Neural progenitor cell (in vitro differentiated cells): Measurements from ENCODE around the gene RPTOR. TPM values are rescaled to one million over a fixed set of nuclear protein-coding genes. Genes with fewer than 3 reads are reported as not detected.

Experiments used
- DNase-seq: peaks from one replicate; pipeline ENCODE4 v3.0.0-alpha.2; 2016; ENCODE audit warnings: low spot score
- H2AFZ ChIP-seq: fragments of 200-600 bp; sonication (generic); replicated peaks from 2 replicates; pipeline ENCODE4 v1.6.1; 2016; ENCODE audit warnings: antibody characterized with exemption
- H3F3A ChIP-seq: fragments of 200-600 bp; sonication (generic); 2 replicates; pipeline ENCODE4 v1.6.1; 2016; ENCODE audit warnings: antibody characterized with exemption, low read depth
- H3K27ac ChIP-seq: fragments of 200-600 bp; sonication (generic); 2 replicates; pipeline ENCODE4 v1.5.1; 2016; ENCODE audit warnings: mild to moderate bottlenecking
- H3K27me3 ChIP-seq: fragments of 200-600 bp; sonication (generic); 2 replicates; pipeline ENCODE4 v1.6.1; 2016; ENCODE audit warnings: mild to moderate bottlenecking, moderate library complexity
- H3K36me3 ChIP-seq: fragments of 200-600 bp; sonication (generic); 2 replicates; pipeline ENCODE4 v1.5.1; 2016
- H3K4me1 ChIP-seq: fragments of 200-600 bp; sonication (generic); 2 replicates; pipeline ENCODE4 v1.6.1; 2016; ENCODE audit warnings: mixed run types
- H3K4me2 ChIP-seq: fragments of 200-600 bp; sonication (generic); 2 replicates; pipeline ENCODE4 v1.6.1; 2016
- H3K4me3 ChIP-seq: fragments of 200-600 bp; sonication (generic); 2 replicates; pipeline ENCODE4 v1.5.1; 2016
- H3K79me2 ChIP-seq: fragments of 200-600 bp; sonication (generic); 2 replicates; pipeline ENCODE4 v1.6.1; 2016; ENCODE audit warnings: low read depth
- H3K9ac ChIP-seq: fragments of 200-600 bp; sonication (generic); 2 replicates; pipeline ENCODE4 v1.6.1; 2016
- H3K9me3 ChIP-seq: fragments of 200-600 bp; sonication (generic); 2 replicates; pipeline ENCODE4 v1.5.1; 2016; ENCODE audit warnings: low read depth
- H4K20me1 ChIP-seq: fragments of 200-600 bp; sonication (generic); 2 replicates; pipeline ENCODE4 v1.6.1; 2016; ENCODE audit warnings: low read depth
- H3K27ac Mint-ChIP-seq: 3 replicates; pipeline ENCODE4 v1.8.0; 2021; ENCODE audit warnings: mixed read lengths
- H3K27me3 Mint-ChIP-seq: 2 replicates; pipeline ENCODE4 v1.8.0; 2022; ENCODE audit warnings: low read depth, mild to moderate bottlenecking, inconsistent platforms, moderate library complexity, mixed read lengths; ENCODE audit not compliant: insufficient read depth
- H3K36me3 Mint-ChIP-seq: 3 replicates; pipeline ENCODE4 v1.8.0; 2021; ENCODE audit warnings: mixed read lengths
- H3K4me1 Mint-ChIP-seq: 3 replicates; pipeline ENCODE4 v1.8.0; 2021; ENCODE audit warnings: mixed read lengths
- H3K4me3 Mint-ChIP-seq: 3 replicates; pipeline ENCODE4 v1.8.0; 2021; ENCODE audit warnings: mild to moderate bottlenecking, moderate library complexity, mixed read lengths
- H3K9me3 Mint-ChIP-seq: 3 replicates; pipeline ENCODE4 v1.8.0; 2020; ENCODE audit warnings: mixed read lengths
- CTCF ChIP-seq: fragments of 200-600 bp; sonication (generic); IDR thresholded peaks from 2 replicates; pipeline ENCODE4 v1.5.1; 2017; ENCODE audit warnings: antibody characterized with exemption, mild to moderate bottlenecking
- EZH2 ChIP-seq: fragments of 200-600 bp; sonication (generic); IDR thresholded peaks from 2 replicates; pipeline ENCODE4 v1.6.1; 2017; ENCODE audit warnings: antibody characterized with exemption, mild to moderate bottlenecking, moderate library complexity
- EZH2phosphoT487 ChIP-seq: fragments of 200-600 bp; sonication (generic); IDR thresholded peaks from 2 replicates; pipeline ENCODE4 v1.6.1; 2017; ENCODE audit warnings: antibody characterized with exemption
- total RNA-seq: library from RNA; depleted of rRNA; stranded (reverse); fragments of >200 nt; gene quantifications from 2 replicates; pipeline ENCODE4 v1.2.3, GENCODE V29; 2015; ENCODE audit warnings: low replicate concordance

Gene RPTOR
- total RNA-seq, 1 donor from 2014 or later = 7.4 TPM

GRCh38 chr17:80962356-80963329 is 418.0 kb downstream of the RPTOR start:
- H3K4me3 ChIP-seq = no peak overlapping the region
- no peak for DNase-seq
- Mint-ChIP-seq H3K27me3 (peaks cover 2% of the 10 kb centered on the region), H3K4me1 (peaks cover 14% of the 10 kb centered on the region), H3K9me3 (no peaks in the 10 kb centered on the region), H3K27ac (peak overlapping the region; percentile 69), H3K4me3 (no peak overlapping the region), H3K36me3 (peaks cover 4% of the 10 kb centered on the region)
- no peak overlapping the region for H2AFZ ChIP-seq
- H3K4me1 ChIP-seq = peaks cover 17% of the 10 kb centered on the region
- H3K9ac ChIP-seq = no peak overlapping the region
- TF ChIP-seq CTCF (no peak), EZH2 (no peak), EZH2phosphoT487 (no peak)
- H3K79me2 ChIP-seq = no peaks in the 10 kb centered on the region
- no peak overlapping the region for H3K4me2 ChIP-seq
- no peaks in the 10 kb centered on the region for H4K20me1 ChIP-seq
- no peaks in the 10 kb centered on the region for H3F3A ChIP-seq
- no peaks in the 10 kb centered on the region for H3K9me3 ChIP-seq
- H3K27me3 ChIP-seq = no peaks in the 10 kb centered on the region
- H3K36me3 ChIP-seq = no peaks in the 10 kb centered on the region
- H3K27ac ChIP-seq = no peak overlapping the region

DNA sequence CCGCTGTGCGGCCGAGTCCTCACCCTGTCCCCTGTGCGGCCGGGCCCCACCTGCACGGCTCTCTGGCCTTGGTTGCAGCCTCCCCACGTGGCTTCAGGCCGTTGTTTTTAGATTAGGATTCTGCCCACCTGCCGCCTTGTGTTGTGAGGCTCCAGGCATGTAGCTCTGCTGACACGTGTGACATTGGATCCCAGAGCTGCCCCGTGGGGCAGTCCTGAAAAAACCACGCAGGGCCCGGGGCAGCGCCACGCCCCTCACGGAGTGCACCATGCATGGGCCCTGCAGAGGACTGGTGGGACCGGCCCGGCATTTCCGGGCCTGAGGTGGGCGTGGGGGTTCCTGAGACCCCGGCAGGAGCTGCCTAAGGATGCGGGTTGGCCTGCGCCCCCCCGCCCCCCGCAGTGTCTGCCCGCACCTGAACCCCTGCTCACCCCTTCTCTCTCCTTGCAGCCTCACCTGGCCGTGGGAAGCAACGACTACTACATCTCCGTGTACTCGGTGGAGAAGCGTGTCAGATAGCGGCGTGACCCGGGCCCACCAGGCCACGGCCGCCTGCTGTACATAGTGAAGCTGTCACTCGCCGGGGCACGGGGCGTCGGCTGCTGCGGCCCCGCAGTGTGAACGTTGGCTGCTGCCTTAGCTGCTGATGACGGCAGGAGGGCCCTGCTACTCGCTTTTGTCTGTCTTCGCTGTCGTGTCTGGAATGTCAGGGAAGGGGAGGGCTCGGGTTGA is 419.3 kb downstream of the RPTOR start:
- H3K4me3 ChIP-seq = no peak overlapping the region
- no peak overlapping the region for H3K9ac ChIP-seq
- no peak overlapping the region for H3K4me3 Mint-ChIP-seq

DNA sequence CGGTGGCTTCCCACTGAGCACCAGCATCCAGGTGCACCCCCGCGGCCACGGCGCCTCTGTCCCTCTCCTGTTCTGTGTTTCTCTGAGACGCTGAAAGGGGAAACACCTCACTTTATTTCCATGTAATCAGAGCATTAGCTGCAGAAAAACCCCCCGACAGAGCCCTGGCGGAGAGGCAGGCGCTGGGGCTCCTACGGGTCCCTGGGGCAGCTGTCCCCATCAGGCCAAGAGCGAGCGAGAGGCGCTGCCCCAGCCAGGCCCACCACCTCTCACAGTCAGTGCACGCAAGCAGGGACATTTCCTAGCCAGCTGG is 419.9 kb downstream of the RPTOR start:
- H3K4me2 ChIP-seq = peak overlapping the region; percentile 49
- peak overlapping the region; percentile 49 for H3K27ac ChIP-seq

More for the DNA sequence above, 419.3 kb downstream of the RPTOR start:
- Mint-ChIP-seq H3K9me3 (no peaks in the 10 kb centered on the region), H3K27me3 (peaks cover 2% of the 10 kb centered on the region), H3K4me1 (peaks cover 17% of the 10 kb centered on the region), H3K36me3 (peaks cover 4% of the 10 kb centered on the region), H3K27ac (no peak overlapping the region)
- Histone ChIP-seq H3K79me2 (no peaks in the 10 kb centered on the region), H3F3A (no peaks in the 10 kb centered on the region), H3K4me2 (peak overlapping the region; percentile 49), H2AFZ (no peak overlapping the region), H3K9me3 (no peaks in the 10 kb centered on the region), H3K27me3 (no peaks in the 10 kb centered on the region), H3K36me3 (no peaks in the 10 kb centered on the region), H3K4me1 (peaks cover 12% of the 10 kb centered on the region), H4K20me1 (no peaks in the 10 kb centered on the region), H3K27ac (no peak overlapping the region)
- TF ChIP-seq EZH2phosphoT487 = no peak
- no peak for TF ChIP-seq EZH2
- TF ChIP-seq CTCF = no peak
- peak; percentile 77 for DNase-seq

More for the DNA sequence above, 419.9 kb downstream of the RPTOR start:
- Mint-ChIP-seq H3K9me3 (no peaks in the 10 kb centered on the region), H3K4me1 (peaks cover 17% of the 10 kb centered on the region), H3K4me3 (no peak overlapping the region), H3K27ac (no peak overlapping the region), H3K27me3 (peaks cover 2% of the 10 kb centered on the region), H3K36me3 (peaks cover 4% of the 10 kb centered on the region)
- Histone ChIP-seq H3K4me3 (no peak overlapping the region), H3K9me3 (no peaks in the 10 kb centered on the region), H3K27me3 (no peaks in the 10 kb centered on the region), H3F3A (no peaks in the 10 kb centered on the region), H4K20me1 (no peaks in the 10 kb centered on the region), H2AFZ (no peak overlapping the region), H3K4me1 (peaks cover 12% of the 10 kb centered on the region), H3K36me3 (no peaks in the 10 kb centered on the region), H3K79me2 (no peaks in the 10 kb centered on the region), H3K9ac (no peak overlapping the region)
- no peak for DNase-seq
- TF ChIP-seq EZH2phosphoT487 (no peak), EZH2 (no peak), CTCF (no peak)
